NT2/D1 (cell line): Measurements from ENCODE around the gene AGPAT4.

Experiments used
- SUZ12 ChIP-seq: IDR thresholded peaks from 2 replicates; pipeline ENCODE4 v1.6.1; 2011; ENCODE audit not compliant: insufficient read length, insufficient read depth; ENCODE audit errors: extremely low read depth
- YY1 ChIP-seq: IDR thresholded peaks from 2 replicates; pipeline ENCODE4 v1.6.1; 2011; ENCODE audit not compliant: insufficient read length, insufficient read depth
- ZNF274 ChIP-seq: IDR thresholded peaks from 2 replicates; pipeline ENCODE4 v1.6.1; 2011; ENCODE audit warnings: mild to moderate bottlenecking, low read depth, low read length

- TF ChIP-seq SUZ12 (no peak), ZNF274 (no peak), YY1 (no peak)
Measured at GRCh38 chr6:161094955-161095354, 178.9 kb downstream of the AGPAT4 start.
